ENCODE measurements around the gene TYROBP. TPM values are rescaled to one million over a fixed set of nuclear protein-coding genes. Genes with fewer than 3 reads are reported as not detected.
"Not testable (repeated sequence)": the region's sequence is repeated elsewhere in the genome, so short reads cannot be mapped to it uniquely, and the experiment has no call there.

Gene TYROBP
- total RNA-seq, 1 donor from 2014 or later: 201 TPM

- DNase-seq (ENCODE audit: low spot score): no peak
These were observed 24.3 kb upstream of the TYROBP start for GRCh38 chr19:35932291-35932936.

- DNase-seq (ENCODE audit: low spot score): no peak
These were observed 23.7 kb upstream of the TYROBP start for GRCh38 chr19:35931874-35932202.

GRCh38 chr19:35931161-35931873 is 23.2 kb upstream of the TYROBP start:
- peak; percentile 99 for DNase-seq (ENCODE audit: low spot score)

GRCh38 chr19:35929876-35930275 is 21.8 kb upstream of the TYROBP start:
- no peak for DNase-seq (ENCODE audit: low spot score)

DNA sequence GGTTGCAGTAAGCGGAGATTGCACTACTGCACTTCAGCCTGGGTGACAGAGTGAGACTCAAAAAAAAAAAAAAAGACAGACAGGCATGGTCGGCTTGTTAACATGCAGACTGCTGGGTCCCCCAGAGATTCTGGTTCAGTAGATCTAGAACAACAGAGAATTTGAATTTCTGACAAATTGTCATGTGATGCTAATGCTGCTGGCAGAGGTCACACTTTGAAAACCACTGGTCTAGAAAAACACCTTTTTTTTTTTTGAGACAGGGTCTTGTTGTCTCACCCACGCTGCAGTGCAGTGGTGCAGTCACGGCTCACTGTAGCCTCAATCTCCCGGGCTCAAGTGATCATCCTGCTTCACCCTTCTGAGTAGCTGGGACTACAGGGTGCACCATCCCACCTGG is 20.4 kb upstream of the TYROBP start:
- no peak for DNase-seq (ENCODE audit: low spot score)

GRCh38 chr19:35925501-35925900 is 17.4 kb upstream of the TYROBP start:
- DNase-seq (ENCODE audit: low spot score): no peak

GRCh38 chr19:35921012-35921411 is 12.9 kb upstream of the TYROBP start:
- DNase-seq (ENCODE audit: low spot score): no peak

DNA sequence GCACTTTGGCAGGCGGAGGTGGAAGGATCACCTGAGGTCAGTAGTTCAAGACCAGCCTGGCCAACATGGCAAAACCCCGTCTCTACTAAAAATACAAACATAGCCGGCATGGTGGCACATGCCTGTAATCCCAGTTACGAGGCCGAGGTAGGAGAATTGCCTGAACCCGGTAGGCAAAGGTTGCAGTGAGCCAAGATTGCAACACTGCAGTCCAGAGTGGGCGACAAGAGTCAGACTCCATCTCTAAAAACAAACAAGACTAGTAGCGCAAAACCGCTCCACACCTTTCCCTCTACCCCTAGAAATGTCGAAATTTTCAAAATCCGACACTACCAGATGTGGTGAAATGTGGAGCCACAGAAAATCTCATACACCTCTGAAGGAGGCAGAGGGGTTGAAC is 11.2 kb upstream of the TYROBP start:
- DNase-seq (ENCODE audit: low spot score): no peak

GRCh38 chr19:35915443-35915842 is 7.3 kb upstream of the TYROBP start:
- no peak for DNase-seq (ENCODE audit: low spot score)

DNA sequence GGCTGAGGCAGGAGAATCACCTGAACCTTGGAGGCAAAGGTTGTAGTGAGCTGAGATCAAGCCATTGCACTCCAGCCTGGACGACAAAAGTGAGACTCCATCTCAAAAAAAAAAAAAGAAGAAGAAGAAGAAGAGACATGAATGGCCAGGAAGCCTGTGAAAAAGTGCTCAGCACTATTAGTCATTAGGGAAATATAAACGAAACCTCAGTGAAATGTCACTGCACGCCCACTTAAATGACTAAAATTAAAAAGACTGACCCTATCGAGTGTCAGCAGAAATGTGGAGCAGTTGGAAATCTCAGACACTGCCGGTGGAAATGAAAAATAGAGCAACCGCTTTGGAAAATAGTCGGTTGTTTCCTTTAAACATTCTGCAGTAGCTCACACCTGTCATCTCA is 5.5 kb upstream of the TYROBP start:
- DNase-seq (ENCODE audit: low spot score): no peak

- no peak for DNase-seq (ENCODE audit: low spot score)
These were observed 3.7 kb upstream of the TYROBP start for GRCh38 chr19:35911790-35912189.

DNA sequence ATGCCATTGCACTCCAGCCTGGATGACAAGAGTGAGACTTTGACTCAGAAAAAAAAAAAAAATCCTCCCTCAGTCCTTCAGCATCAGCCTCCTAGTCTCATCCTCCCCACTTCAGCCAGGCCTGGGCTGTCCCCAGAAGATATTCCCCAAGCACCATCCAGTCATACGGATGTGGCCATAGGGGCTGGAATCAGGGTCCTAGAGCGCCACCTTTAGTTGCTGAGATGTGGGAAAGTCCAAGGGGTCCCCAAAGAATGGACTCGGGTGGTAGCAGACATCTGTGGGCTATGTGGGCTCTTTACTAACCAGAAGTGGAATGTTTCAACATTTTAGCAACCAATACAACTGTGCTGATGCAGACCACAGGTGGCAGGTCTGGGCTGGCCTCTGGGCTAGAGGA is 3.1 kb upstream of the TYROBP start:
- DNase-seq (ENCODE audit: low spot score): no peak

- DNase-seq (ENCODE audit: low spot score): not testable (repeated sequence)
These were observed 2.3 kb upstream of the TYROBP start for GRCh38 chr19:35910355-35910754.

DNA sequence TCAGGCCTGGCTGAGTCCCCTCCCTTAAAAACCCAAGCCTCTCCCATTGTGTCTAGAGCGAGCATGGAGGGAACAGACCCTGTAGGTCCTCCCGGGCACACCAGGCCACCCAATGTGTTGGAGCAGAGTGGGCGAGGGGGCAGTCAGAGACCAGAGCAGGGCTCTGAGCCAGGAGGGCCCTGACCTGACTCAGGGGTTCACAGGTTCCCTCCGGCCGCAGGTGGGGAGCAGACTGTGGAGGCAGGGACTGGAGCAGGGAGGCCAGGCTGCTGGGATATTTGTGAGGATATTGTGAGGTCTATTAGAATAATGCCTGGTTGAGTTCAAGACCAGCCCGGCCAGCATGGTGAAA is 1.6 kb upstream of the TYROBP start:
- DNase-seq (ENCODE audit: low spot score): no peak

DNA sequence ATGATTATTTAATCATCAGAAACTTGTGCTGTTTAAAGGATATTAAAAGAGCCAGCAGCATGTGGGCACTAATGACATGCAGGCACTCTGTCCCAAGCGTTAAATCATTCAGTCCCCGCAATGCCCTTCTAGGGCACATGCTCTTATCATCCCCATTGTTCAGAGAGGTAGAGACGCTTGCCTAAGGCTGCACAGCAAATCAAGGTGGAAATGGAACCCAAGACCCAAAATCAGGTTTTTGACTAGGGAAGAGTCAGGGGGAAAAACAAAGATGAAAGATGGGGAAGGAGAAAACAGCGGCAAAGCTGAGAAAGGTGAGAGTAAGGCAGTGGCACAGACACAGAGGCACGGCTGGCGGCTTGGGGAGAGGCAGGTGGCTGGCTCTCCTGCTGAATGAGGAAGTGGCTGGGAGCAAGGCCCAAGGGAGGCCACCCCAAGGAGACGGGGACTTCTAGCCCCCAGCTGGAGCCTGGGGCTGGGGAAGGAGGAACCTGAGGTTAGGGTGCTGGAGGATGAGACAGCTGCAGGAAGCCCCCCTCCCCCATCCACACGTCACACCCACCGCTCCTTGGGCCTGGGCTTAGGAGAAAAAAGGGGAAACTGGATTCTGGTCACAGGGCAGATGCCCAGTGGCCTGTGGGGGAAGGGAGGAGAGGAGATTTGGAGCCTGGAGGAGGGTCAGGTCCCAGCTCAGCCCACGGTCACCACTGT is 1.0 kb upstream of the TYROBP start:
- peak; percentile 91 for DNase-seq (ENCODE audit: low spot score)

GRCh38 chr19:35907377-35907745 is 734 bp downstream of the TYROBP start:
- no peak for DNase-seq (ENCODE audit: low spot score)

DNA sequence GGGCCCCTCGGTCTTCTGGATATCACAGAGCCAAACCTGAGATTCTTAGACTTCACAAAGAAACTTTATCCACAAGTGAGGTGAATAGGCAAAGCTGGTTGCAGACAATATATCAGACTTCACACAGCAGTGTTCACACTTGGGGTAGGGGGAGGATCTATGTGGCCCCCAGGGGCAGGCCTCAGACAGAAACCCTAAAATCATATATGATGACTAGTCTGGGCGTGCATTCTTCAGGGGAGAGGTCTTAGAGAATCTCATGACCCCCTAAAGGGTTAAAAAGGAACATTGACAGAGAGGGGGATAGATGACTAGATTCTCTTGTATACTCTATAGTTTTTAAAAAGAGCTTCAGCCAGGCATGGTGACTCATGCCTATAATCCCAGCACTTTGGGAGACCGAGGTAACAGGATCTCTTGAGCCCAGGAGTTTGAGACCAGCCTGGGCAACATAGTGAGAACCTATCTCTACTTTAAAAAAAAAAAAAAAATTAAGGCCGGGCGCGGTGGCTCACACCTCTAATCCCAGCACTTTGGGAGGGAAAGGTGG is 2.8 kb downstream of the TYROBP start:
- no peak for DNase-seq (ENCODE audit: low spot score)

GRCh38 chr19:35904311-35905068 is 3.6 kb downstream of the TYROBP start:
- no peak for DNase-seq (ENCODE audit: low spot score)

DNA sequence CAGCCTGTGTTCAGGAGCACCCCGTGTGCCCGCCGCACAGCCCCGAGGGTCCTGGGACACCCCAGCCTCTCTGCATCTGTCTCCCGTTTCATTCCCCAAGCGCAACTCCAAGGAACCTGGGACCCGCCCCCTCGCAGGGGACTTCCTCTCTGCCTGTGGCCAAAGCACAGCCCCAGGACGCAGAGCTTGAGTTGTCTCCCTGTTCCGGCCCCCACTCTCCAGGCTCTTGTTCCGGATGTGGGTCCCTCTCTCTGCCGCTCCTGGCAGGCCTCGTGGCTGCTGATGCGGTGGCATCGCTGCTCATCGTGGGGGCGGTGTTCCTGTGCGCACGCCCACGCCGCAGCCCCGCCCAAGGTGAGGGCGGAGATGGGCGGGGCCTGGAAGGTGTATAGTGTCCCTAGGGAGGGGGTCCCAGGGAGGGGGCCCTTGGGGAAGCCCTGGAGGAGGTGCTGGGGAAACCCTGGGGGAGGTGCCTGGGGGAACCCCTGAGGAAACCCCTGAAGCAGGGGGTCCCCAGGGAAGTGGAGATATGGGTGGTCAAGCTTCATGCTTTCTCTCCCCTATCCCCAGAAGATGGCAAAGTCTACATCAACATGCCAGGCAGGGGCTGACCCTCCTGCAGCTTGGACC is 4.4 kb downstream of the TYROBP start:
- peak; percentile 92 for DNase-seq (ENCODE audit: low spot score)

DNA sequence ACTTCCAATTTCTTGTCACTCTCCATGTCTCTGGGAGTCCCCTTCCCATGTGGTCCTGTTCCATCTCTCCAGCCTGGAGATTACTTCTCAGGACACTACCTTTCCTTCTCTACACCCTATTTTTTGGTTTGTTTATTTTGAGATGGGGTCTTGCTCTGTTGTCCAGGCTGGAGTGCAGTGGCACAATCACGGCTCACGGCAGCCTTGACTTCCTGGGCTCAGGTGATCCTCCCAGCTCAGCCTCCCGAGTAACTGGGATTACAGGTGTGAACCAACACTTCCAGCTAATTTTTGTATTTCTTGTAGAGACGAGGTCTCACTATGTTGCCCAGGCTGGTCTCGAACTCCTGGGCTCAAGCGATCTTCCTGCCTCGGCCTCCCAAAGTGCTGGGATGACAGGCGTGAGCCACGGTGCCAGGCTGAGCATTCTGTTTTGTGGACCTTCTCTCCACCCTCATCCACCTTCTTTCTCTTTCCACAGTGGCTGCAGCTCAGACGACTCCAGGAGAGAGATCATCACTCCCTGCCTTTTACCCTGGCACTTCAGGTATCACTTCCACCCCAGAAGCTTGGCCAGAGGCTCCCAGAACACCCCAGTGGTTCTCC is 5.1 kb downstream of the TYROBP start:
- DNase-seq (ENCODE audit: low spot score): no peak

Measured in mesenteric fat pad (tissue), 1 donor.